Stromal cell of bone marrow (primary cell): Measurements from ENCODE around the gene SHFL.
A peak's percentile ranks its signal among the peaks of the same experiment; 100 is the strongest.

ENCODE experiments used
- DNase-seq: peaks from one replicate; pipeline ENCODE4 v3.0.0-alpha.2; 2012; ENCODE audit warnings: low read depth

SHFL gene

GRCh38 chr19:10109528-10109927 lies 23.4 kb downstream of the SHFL start:
- DNase-seq: no peak

GRCh38 chr19:10110076-10110971 lies 24.2 kb downstream of the SHFL start:
- DNase-seq: no peak

- no peak for DNase-seq
Measured at GRCh38 chr19:10110972-10111317, 24.8 kb downstream of the SHFL start.

- DNase-seq: no peak
Measured at GRCh38 chr19:10111405-10111811, 25.3 kb downstream of the SHFL start, which contains the start of gene P2RY11. P2RY11 (plus strand) TSS chr19:10111693; CDS start chr19:10111722, 29 bp downstream.

GRCh38 chr19:10112037-10112761 lies 26.1 kb downstream of the SHFL start:
- no peak for DNase-seq

- no peak for DNase-seq
Measured at GRCh38 chr19:10112895-10113591, 26.9 kb downstream of the SHFL start.

- DNase-seq: no peak
Measured at GRCh38 chr19:10113592-10113963, 27.5 kb downstream of the SHFL start.

- no peak for DNase-seq
Measured at GRCh38 chr19:10113964-10114650, 28.0 kb downstream of the SHFL start.

GRCh38 chr19:10114651-10115391 lies 28.7 kb downstream of the SHFL start:
- DNase-seq: no peak

- DNase-seq: no peak
Measured at GRCh38 chr19:10115392-10116084, 29.4 kb downstream of the SHFL start.

- no peak for DNase-seq
Measured at GRCh38 chr19:10116085-10116865, 30.2 kb downstream of the SHFL start.

GRCh38 chr19:10116866-10117616 lies 30.9 kb downstream of the SHFL start:
- no peak for DNase-seq

- DNase-seq: no peak
Measured at GRCh38 chr19:10118960-10119359, 32.8 kb downstream of the SHFL start.

GRCh38 chr19:10120538-10121189 lies 34.5 kb downstream of the SHFL start:
- DNase-seq: peak; percentile 76

GRCh38 chr19:10122045-10122444 lies 35.9 kb downstream of the SHFL start:
- DNase-seq: peak; percentile 74

- DNase-seq: no peak
Measured at GRCh38 chr19:10124429-10124828, 38.3 kb downstream of the SHFL start.

- no peak for DNase-seq
Measured at GRCh38 chr19:10126213-10126639, 40.1 kb downstream of the SHFL start.

GRCh38 chr19:10132905-10133304 lies 46.8 kb downstream of the SHFL start:
- DNase-seq: no peak

GRCh38 chr19:10133596-10133995 lies 47.5 kb downstream of the SHFL start:
- DNase-seq: no peak
